HUDEP-2 (cell line): Measurements from ENCODE around the gene C9orf153.
"Not testable (repeated sequence)": the region's sequence is repeated elsewhere in the genome, so short reads cannot be mapped to it uniquely, and the experiment has no call there.

Source experiments
- DNase-seq, 76 experiments: peaks; one replicate each; lab custom pipeline; 2025; ENCODE audit not compliant: unreplicated experiment in 76 of 76; lab: John Stamatoyannopoulos, UW

The C9orf153 gene

GRCh38 chr9:86259557-86259956 lies at the start of gene C9orf153:
TSS of gene C9orf153 (minus strand) at chr9:86259657. CDS start at chr9:86229603, 30,054 bp downstream.
- DNase-seq, result no peak

DNA sequence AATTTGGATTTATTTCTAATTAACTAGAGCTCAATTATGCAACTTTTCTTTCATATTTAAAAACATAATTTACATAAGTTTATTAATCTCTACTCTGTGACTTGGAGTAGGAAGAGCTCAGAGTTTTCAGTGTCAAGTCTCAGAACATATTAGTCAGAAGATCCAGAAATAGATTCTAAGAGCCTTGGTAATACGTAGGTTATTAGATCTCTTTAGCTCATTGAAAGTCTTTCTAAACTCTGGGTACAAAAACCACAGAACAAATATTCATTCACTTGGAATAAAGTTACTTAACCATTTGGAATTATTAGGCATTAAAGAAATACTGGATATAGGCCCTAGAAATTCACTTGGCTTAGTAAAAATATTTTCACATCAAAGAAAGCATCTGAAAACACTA lies 49.2 kb upstream of the C9orf153 start:
- DNase-seq, result no peak

- no peak for DNase-seq
Measured at GRCh38 chr9:86304236-86304730, 44.8 kb upstream of the C9orf153 start.

GRCh38 chr9:86303316-86303975 lies 44.0 kb upstream of the C9orf153 start:
- no peak for DNase-seq

- DNase-seq, result no peak
Measured at GRCh38 chr9:86301686-86302085, 42.2 kb upstream of the C9orf153 start.

GRCh38 chr9:86300701-86301100 lies 41.2 kb upstream of the C9orf153 start:
- no peak for DNase-seq

- DNase-seq, result no peak
Measured at GRCh38 chr9:86298873-86299272, 39.4 kb upstream of the C9orf153 start.

DNA sequence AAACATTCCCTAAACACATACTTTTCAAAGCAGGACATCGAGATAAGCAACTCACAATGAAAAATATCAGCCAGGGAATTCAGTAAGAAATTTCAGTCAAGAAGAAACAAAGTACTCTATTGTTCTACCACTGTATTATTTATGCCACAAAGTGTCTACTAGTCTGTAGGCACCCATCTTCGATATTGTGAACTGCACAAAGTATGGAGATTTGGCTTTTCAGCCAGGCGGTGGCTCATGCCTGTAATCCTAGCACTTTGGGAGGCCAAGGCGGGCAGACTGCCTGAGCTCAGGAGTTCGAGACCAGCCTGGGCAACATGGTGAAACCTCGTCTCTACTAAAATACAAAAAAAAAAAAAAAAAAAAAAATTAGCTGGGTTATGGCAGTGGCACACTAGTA lies 30.9 kb upstream of the C9orf153 start:
- DNase-seq, result not testable (repeated sequence)

GRCh38 chr9:86288499-86289198 lies 29.2 kb upstream of the C9orf153 start:
- no peak for DNase-seq

GRCh38 chr9:86287013-86287412 lies 27.6 kb upstream of the C9orf153 start:
- DNase-seq, result peak in 4 of 76 experiments; percentile 1 to 6 (median 4)

GRCh38 chr9:86286278-86286677 lies 26.8 kb upstream of the C9orf153 start:
- peak in 71 of 76 experiments; percentile 7 to 84 (median 58) for DNase-seq

DNA sequence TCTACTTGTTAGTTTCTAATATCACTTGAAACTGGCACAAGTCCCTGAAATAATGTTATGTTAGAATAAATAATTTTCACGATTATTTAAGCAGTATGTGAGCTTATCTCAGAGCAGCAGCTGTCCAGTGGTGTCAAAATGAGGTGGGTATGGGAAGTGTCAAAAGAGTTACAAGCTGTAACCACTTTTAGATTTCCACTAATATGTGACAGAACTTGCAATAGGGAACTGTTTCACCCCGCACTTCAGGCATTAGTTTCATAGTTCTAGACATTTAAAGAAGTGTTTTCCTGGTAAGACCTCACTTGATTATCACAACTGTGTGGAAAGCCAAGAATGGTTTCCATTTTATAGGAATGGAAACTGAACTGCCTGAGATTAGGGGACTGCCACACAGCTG lies 25.8 kb upstream of the C9orf153 start:
- peak in 43 of 76 experiments; percentile 1 to 67 (median 33) for DNase-seq

DNA sequence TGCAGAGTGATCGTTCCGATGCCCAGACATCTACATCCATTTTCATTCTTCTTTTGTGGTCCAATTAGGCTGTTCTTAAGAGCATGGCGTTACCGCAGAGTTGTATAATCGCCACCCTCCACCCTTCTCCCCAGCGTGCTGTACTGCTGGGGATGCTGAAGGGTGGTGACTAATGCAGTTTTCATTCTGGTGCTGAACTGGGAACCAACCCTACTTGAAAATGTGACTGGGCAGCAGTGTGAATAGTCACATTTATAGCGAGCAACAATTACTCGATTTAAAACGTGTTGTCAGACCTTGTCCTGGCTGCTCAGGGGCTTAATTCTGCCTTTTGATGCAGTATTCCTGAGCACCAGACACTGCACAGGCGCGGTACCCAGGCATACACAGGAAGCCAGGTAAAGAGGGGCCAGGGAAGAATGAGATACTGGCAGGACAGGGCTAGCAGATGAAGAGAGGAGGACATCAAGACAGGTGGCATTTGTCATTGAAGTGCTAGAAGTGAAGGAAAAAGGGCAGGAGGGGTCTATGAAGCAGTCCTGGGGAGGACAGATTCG lies 23.6 kb upstream of the C9orf153 start:
- peak in 62 of 76 experiments; percentile 23 to 79 (median 50) for DNase-seq

DNA sequence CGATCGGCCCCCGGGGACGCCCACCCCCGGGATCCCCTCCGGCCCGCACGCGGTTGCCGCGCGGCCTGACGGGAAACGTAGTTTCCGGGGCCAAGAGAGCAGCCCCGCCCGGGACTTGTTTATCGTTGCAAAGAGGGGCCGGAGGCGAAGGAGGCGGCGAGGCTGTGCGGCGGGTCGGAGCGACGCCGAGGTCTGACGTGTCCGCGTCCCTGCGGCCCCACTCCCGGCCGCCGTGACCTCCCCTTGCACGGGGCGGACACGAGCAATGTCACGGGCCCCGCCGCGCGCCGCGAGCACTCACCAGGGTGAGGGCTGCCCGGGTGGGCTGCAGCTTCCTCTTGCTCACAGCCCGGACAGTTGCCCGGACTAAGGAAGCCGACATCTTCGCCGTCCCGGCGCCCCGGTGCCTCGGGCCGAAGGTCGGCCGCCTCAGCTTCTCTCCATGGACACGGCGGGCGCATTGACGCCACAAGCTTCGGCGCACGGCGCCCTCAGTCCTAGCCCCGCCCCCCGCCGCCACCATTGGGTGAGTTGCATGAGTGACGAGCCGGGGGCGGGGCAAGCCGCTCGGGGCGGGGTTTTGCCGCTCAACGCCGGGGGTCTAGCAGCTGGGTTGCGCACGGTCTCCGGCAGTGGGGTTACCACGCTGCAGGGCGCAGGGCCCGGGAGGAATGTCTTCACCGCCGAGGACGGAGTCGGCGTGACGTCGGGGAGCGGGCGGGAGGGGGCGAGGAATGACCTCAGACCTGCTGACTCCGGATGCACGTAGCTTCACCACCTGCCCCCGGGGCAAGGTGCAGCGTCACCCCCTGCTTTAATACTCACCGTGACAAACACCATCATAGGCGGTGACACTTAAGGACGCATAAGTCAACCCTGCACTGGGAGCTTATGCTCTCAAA lies 22.9 kb upstream of the C9orf153 start, which contains the start of gene ISCA1:
Gene ISCA1 (minus strand): TSS at position 462 of the 902 bp plus-strand sequence. CDS start 80 bp downstream, at position 382.
- peak in 75 of 76 experiments; percentile 40 to 97 (median 88) for DNase-seq

DNA sequence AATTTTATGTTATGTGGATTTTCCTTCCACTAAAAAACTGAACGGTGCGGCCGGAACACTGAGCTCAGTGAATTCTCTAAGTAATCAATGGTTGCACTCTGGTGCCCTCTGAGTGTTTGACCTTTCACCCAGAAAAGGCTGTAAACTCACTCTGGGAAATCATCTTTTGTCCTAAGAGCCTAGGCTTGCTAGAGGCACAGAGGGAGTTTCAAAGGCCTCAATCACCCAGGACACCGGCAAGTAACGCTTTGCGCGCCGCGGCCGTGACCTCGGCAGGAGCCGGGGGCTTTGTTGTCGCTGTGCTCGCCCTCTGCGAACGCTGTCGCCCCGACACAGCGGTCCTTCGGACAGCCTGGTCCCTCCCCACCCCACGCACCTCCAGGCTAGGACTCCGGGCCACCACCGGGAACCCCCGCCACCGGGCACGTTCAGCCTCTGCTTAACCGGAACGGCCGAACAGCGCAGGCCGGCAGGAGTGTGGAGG lies 22.2 kb upstream of the C9orf153 start:
- DNase-seq, result peak in 15 of 76 experiments; percentile 32 to 69 (median 54)

- DNase-seq, result no peak
Measured at GRCh38 chr9:86280580-86280979, 21.1 kb upstream of the C9orf153 start.

DNA sequence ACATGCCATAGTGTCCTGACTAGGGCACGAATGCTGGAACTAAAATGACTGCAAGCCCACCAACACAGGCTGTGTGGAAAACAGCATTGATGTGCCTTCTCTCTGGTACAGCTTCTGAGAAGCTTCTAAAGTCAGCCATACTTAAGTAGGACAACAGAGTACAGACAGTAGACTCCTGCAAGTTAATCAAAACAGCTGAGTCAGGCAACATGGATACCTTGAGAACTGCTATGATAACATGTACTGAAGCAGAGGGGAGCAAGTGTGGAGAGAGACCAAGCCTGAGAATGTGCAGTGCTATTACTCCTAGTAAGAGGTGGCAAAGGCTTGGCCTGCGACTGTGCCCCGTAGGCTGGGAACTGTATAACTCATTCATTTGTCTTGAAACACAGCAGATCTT lies 20.4 kb upstream of the C9orf153 start:
- DNase-seq, result no peak

GRCh38 chr9:86277072-86277471 lies 17.6 kb upstream of the C9orf153 start:
- no peak for DNase-seq

DNA sequence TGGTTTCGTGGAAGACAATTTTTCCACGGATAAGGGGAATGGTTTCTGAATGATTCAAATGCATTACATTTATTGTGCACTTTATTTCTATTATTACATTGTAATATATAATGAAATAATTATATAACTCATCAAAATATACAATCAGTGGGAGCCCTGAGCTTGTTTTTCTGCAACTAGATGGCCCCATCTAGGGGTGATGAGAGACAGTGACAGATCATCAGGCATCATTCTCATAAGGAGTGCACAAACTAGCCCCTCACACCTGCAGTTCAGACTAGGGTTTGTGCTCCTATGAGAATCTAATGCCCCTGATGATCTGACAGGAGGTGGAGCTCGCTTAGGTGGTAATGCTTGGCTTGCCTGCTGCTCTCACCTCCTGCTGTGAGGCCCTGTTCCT lies 16.5 kb upstream of the C9orf153 start:
- peak in 1 of 76 experiments; percentile 7 for DNase-seq
